ENCODE measurements around the gene TMA7. TPM values are rescaled to one million over a fixed set of nuclear protein-coding genes. Genes with fewer than 3 reads are reported as not detected.

Gene TMA7
- total and polyA plus RNA-seq, 2 donors (not counting 3 experiments of a cell fraction or from before 2014, with no cell fraction given) = 137 to 306 TPM

- BruUV-seq (replicated peaks) = no TSS peak
- FAIRE-seq (no peak), DNase-seq (ENCODE audit: low read depth, low spot score) (no peak)
- H3K9ac ChIP-seq (replicated peaks; ENCODE audit: extremely low read depth, insufficient read depth, low read length) = no peak overlapping the region
- H2AFZ ChIP-seq (ENCODE audit: low read depth, low read length) = no peak overlapping the region
- CTCF ChIA-PET = interaction anchor here (2.0 to 4.3 kb wide), 2 partner anchors 10 to 25 kb away, joined by 12 to 13 read pairs; no protein-coding TSS in a partner anchor
- POLR2A ChIA-PET = no interaction called here
- TF ChIP-seq POLR2A (IDR thresholded peaks at IDR 0.05; ENCODE audit: low read depth, low read length) (no peak), JUN (IDR thresholded peaks at IDR 0.05; ENCODE audit: borderline replicate concordance, insufficient read depth, insufficient read length, low read depth) (no peak), EZH2 (IDR thresholded peaks at IDR 0.05; ENCODE audit: borderline replicate concordance, low read depth, low read length, severe bottlenecking) (no peak), FOS (IDR thresholded peaks at IDR 0.05; ENCODE audit: borderline replicate concordance, insufficient read depth, low read length) (no peak), POLR2AphosphoS5 (IDR thresholded peaks at IDR 0.05; ENCODE audit: insufficient read depth, low read depth, low read length) (no peak), GATA2 (IDR thresholded peaks at IDR 0.05; ENCODE audit: insufficient read depth, insufficient read length, low read depth, low read length) (no peak), CTCF (IDR thresholded peaks at IDR 0.05; ENCODE audit: extremely low read depth in 1 of 2, insufficient read depth in 1 of 2, low read depth in 1 of 2, low read length in 2 of 2) (no peak), MYC (IDR thresholded peaks at IDR 0.05; ENCODE audit: low read depth, low read length) (no peak)
- TF ChIP-seq, protein P1, sequence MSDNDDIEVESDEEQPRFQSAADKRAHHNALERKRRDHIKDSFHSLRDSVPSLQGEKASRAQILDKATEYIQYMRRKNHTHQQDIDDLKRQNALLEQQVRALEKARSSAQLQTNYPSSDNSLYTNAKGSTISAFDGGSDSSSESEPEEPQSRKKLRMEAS (IDR thresholded peaks at IDR 0.05; ENCODE audit: insufficient read depth, insufficient read length) = no peak
- H3K4me2 ChIP-seq (ENCODE audit: insufficient read depth, low read length) = no peak overlapping the region
- H3K9me1 ChIP-seq (replicated peaks; ENCODE audit: control insufficient read depth, extremely low read depth, insufficient read depth, low read length) = no peaks in the 10 kb centered on the region
- H3K27me3 ChIP-seq (ENCODE audit: control insufficient read depth in 2 of 2, insufficient read depth in 2 of 2, low read length in 2 of 2) = no peaks in the 10 kb centered on the region
- dilution Hi-C loops (cut with MboI; ENCODE audit: extremely low pct_ligation_motif_present, low sequenced_read_pairs) = no loop called here
- intact Hi-C loops (cut with micrococcal nuclease) = no loop called here
- peaks cover 0 to 40% of the 10 kb centered on the region in 2 experiments for H3K36me3 ChIP-seq (ENCODE audit: control insufficient read depth in 2 of 2, extremely low read depth in 1 of 2, insufficient read depth in 2 of 2, low read length in 2 of 2)
- no peak overlapping the region for H3K27ac ChIP-seq (ENCODE audit: insufficient read depth, low read depth, low read length)
- H3K4me1 ChIP-seq (ENCODE audit: control insufficient read depth, extremely low read depth, insufficient read depth, low read length) = no peaks in the 10 kb centered on the region
- no peaks in the 10 kb centered on the region for H3K9me3 ChIP-seq (replicated peaks; ENCODE audit: control insufficient read depth, insufficient read depth, low read length)
- H3K4me3 ChIP-seq (replicated peaks in 1 of 3; ENCODE audit: insufficient read depth in 1 of 3, low read depth in 1 of 3, low read length in 3 of 3) = no peak overlapping the region
- H4K20me1 ChIP-seq (replicated peaks; ENCODE audit: control insufficient read depth, extremely low read depth, insufficient read depth, low read length) = no peaks in the 10 kb centered on the region
- no peaks in the 10 kb centered on the region for H3K79me2 ChIP-seq (ENCODE audit: control insufficient read depth, insufficient read depth, low read length)
These were observed 28.9 kb upstream of the TMA7 start for GRCh38 chr3:48411041-48411588.

All from endothelial cell of umbilical vein (primary cell).